ENCODE results near the gene LSS. TPM values are rescaled to one million over a fixed set of nuclear protein-coding genes. Genes with fewer than 3 reads are reported as not detected.

The LSS gene
- total and polyA plus RNA-seq, 7 donors: 17.4 to 78.6 (median 51.7) TPM

GRCh38 chr21:46254208-46254975, 25.8 kb upstream of the LSS start:
- Histone ChIP-seq H3K4me3 (no peak overlapping the region), H3K27ac (no peak overlapping the region), H3K36me3 (peaks cover 54 to 98% (median 74%) of the 10 kb centered on the region in 4 donors), H3K27me3 (no peaks in the 10 kb centered on the region), H3K4me1 (no peaks in the 10 kb centered on the region), H3K9me3 (no peaks in the 10 kb centered on the region)
- 73 to 92% methylated on average over 12 of the region's 12 CpGs for WGBS, 2 donors
- DNase-seq: no peak
- intact Hi-C loops (cut with DNase I): no loop called here
- TF ChIP-seq EP300 (IDR thresholded peaks at IDR 0.05): no peak

GRCh38 chr21:46253610-46254124, 25.1 kb upstream of the LSS start:
- H3K27me3 ChIP-seq: no peaks in the 10 kb centered on the region
- no peak for TF ChIP-seq CTCF (IDR thresholded peaks at IDR 0.05)
- no peaks in the 10 kb centered on the region for H3K9me3 ChIP-seq
- H3K4me3 ChIP-seq: no peak overlapping the region
- H3K4me1 ChIP-seq: no peaks in the 10 kb centered on the region
- WGBS, 2 donors: 59 to 79% methylated on average over 8 of the region's 8 CpGs
- intact Hi-C loops (cut with DNase I): no loop called here
- H3K27ac ChIP-seq: no peak overlapping the region
- DNase-seq: no peak
- H3K36me3 ChIP-seq: peaks cover 49 to 98% (median 71%) of the 10 kb centered on the region in 4 donors

GRCh38 chr21:46252840-46253239, 24.3 kb upstream of the LSS start:
- TF ChIP-seq EP300 (IDR thresholded peaks at IDR 0.05) (no peak), CTCF (IDR thresholded peaks at IDR 0.05) (no peak), POLR2A (IDR thresholded peaks at IDR 0.05) (no peak), POLR2AphosphoS5 (IDR thresholded peaks at IDR 0.05) (no peak)
- Histone ChIP-seq H3K4me3 (no peak overlapping the region), H3K27me3 (no peaks in the 10 kb centered on the region), H3K36me3 (peaks cover 48 to 98% (median 67%) of the 10 kb centered on the region in 4 donors), H3K9me3 (no peaks in the 10 kb centered on the region), H3K27ac (no peak overlapping the region), H3K4me1 (no peaks in the 10 kb centered on the region)
- WGBS, 2 donors: 82 to 93% methylated on average over 4 of the region's 4 CpGs
- no peak for DNase-seq
- intact Hi-C loops (cut with DNase I): no loop called here

GRCh38 chr21:46250146-46250725, 21.7 kb upstream of the LSS start:
- intact Hi-C loops (cut with DNase I): no loop called here
- 85 to 96% methylated on average over 6 of the region's 6 CpGs for WGBS, 2 donors
- DNase-seq: no peak
- Histone ChIP-seq H3K27me3 (no peaks in the 10 kb centered on the region), H3K36me3 (peaks cover 40 to 97% (median 67%) of the 10 kb centered on the region in 4 donors), H3K27ac (no peak overlapping the region), H3K4me3 (no peak overlapping the region), H3K4me1 (no peaks in the 10 kb centered on the region), H3K9me3 (no peaks in the 10 kb centered on the region)
- TF ChIP-seq CTCF (IDR thresholded peaks at IDR 0.05): no peak
- TF ChIP-seq POLR2AphosphoS5 (IDR thresholded peaks at IDR 0.05): no peak

DNA sequence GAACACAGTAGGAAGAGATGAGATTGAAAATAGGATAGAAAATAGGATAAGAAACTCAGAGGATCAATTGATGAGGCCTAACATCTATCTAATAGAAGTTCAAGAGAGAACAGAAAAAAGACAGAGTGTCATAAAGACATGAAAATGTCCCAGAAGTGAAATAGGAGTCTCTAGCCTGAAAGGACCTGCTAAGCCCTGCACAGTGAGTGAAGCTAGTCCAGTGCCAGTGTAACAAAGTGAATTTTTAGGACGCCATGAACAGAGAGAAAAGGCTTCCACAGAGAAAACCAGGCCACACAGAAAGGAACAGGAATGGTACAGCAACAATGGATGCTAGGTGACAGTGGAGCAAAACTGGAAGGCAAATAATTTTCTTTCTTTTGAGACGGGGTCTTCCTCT, 20.3 kb upstream of the LSS start:
- intact Hi-C loops (cut with DNase I): no loop called here
- no peaks in the 10 kb centered on the region for H3K27me3 ChIP-seq
- no peaks in the 10 kb centered on the region for H3K4me1 ChIP-seq
- no peak for DNase-seq
- H3K4me3 ChIP-seq: no peak overlapping the region
- no peaks in the 10 kb centered on the region for H3K9me3 ChIP-seq
- no peak overlapping the region for H3K27ac ChIP-seq
- TF ChIP-seq EP300 (IDR thresholded peaks at IDR 0.05): no peak
- no peak for TF ChIP-seq POLR2A (IDR thresholded peaks at IDR 0.05)
- TF ChIP-seq CTCF (IDR thresholded peaks at IDR 0.05): no peak
- TF ChIP-seq POLR2AphosphoS5 (IDR thresholded peaks at IDR 0.05): no peak
- peaks cover 42 to 97% (median 67%) of the 10 kb centered on the region in 4 donors for H3K36me3 ChIP-seq
- 90 to 93% methylated on average over 2 of the region's 2 CpGs for WGBS, 2 donors
